ENCODE measurements around the gene LRP1-AS.
A peak's percentile ranks its signal among the peaks of the same experiment; 100 is the strongest.

Gene LRP1-AS

DNA sequence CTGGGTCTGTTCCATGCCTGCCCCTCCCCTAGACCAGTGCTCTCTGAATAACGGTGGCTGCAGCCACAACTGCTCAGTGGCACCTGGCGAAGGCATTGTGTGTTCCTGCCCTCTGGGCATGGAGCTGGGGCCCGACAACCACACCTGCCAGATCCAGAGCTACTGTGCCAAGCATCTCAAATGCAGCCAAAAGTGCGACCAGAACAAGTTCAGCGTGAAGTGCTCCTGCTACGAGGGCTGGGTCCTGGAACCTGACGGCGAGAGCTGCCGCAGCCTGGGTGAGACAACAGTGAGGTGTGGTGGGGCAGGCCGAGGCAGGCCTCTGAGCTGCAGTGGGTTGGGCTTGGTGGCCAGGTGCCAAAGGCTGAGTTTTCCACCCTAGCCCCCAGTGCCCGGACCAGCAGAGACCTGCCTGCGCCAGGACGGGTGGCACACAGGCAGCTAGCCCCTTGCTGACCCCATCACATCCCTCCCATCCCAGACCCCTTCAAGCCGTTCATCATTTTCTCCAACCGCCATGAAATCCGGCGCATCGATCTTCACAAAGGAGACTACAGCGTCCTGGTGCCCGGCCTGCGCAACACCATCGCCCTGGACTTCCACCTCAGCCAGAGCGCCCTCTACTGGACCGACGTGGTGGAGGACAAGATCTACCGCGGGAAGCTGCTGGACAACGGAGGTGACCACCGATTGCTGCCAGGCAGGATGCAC, 28.2 kb upstream of the LRP1-AS start:
- Histone ChIP-seq H3K4me3 (no peak overlapping the region), H3K27ac (peak overlapping the region in 1 of 2 donors; percentile 65)
- DNase-seq (ENCODE audit: low spot score) = peak; percentile 86
- TF ChIP-seq CTCF (IDR thresholded peaks at IDR 0.05) = peak; percentile 81

DNA sequence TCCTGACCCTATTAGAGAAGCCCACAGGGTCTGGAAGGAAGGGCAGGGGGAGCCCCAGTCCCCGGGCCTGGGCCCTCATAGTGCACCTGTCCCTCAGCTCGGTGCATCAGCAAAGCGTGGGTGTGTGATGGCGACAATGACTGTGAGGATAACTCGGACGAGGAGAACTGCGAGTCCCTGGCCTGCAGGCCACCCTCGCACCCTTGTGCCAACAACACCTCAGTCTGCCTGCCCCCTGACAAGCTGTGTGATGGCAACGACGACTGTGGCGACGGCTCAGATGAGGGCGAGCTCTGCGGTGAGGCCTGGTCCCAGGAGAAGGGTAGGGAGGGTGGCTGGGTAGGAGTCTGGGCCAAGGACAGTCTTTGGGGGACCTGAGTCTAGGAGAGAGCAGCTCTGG, 26.3 kb upstream of the LRP1-AS start:
- no peak overlapping the region for H3K4me3 ChIP-seq
- DNase-seq (ENCODE audit: low spot score) = no peak
- H3K27ac ChIP-seq = no peak overlapping the region
- TF ChIP-seq CTCF (IDR thresholded peaks at IDR 0.05) = no peak

GRCh38 chr12:57173089-57173488, 25.7 kb upstream of the LRP1-AS start:
- peak overlapping the region in 1 of 2 donors; percentile 48 for H3K27ac ChIP-seq
- H3K4me3 ChIP-seq = no peak overlapping the region
- TF ChIP-seq CTCF (IDR thresholded peaks at IDR 0.05) = peak; percentile 52
- no peak for DNase-seq (ENCODE audit: low spot score)

DNA sequence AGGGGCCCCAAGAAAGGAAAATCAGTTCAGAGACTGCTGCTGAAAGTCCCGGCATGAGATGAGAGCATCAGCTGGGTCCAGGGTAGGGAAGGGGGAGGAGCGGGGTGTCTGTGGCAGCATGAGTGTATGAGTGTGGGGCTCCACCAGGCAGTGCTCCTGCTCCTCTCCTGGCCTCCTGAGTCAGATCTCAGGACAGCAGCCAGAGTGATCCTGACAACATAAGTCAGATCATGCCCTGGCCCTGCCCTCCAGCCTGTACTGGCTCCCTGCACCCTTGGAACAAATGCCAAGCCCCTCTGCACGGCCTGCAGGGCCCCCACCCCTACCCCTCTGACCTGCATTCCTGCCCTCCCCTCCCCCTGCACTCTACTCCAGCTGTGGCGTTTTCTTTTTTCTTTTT, 24.2 kb upstream of the LRP1-AS start:
- peak overlapping the region in 1 of 2 donors; percentile 38 for H3K27ac ChIP-seq
- no peak for TF ChIP-seq CTCF (IDR thresholded peaks at IDR 0.05)
- no peak overlapping the region for H3K4me3 ChIP-seq
- DNase-seq (ENCODE audit: low spot score) = no peak

DNA sequence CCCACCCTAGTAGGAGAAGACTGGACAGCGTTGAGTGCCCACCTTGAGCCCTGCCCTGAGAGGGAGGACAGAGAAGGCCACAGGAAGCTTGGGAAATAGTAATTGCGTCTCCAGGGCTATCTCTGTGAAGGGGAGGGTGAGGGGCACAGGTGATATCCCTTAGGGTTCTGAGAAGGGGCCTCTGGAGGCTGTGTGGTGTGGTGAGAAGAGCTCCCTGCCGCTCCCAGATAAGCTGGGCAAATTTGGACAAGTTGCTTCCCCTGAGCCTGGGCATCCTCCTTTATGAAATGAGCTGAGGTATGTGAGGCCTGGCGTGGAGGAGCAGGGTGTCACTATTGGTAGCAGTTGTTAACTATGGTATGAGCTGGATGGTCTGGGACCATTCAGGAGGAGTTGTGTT, 23.5 kb upstream of the LRP1-AS start:
- Histone ChIP-seq H3K4me3 (no peak overlapping the region), H3K27ac (peak overlapping the region in 1 of 2 donors; percentile 38)
- no peak for DNase-seq (ENCODE audit: low spot score)
- TF ChIP-seq CTCF (IDR thresholded peaks at IDR 0.05) = no peak

- Histone ChIP-seq H3K27ac (no peak overlapping the region), H3K4me3 (no peak overlapping the region)
- no peak for TF ChIP-seq CTCF (IDR thresholded peaks at IDR 0.05)
- no peak for DNase-seq (ENCODE audit: low spot score)
Observed at GRCh38 chr12:57170408-57170807, 23.0 kb upstream of the LRP1-AS start.

GRCh38 chr12:57169969-57170368, 22.6 kb upstream of the LRP1-AS start:
- no peak for TF ChIP-seq CTCF (IDR thresholded peaks at IDR 0.05)
- no peak overlapping the region for H3K27ac ChIP-seq
- no peak overlapping the region for H3K4me3 ChIP-seq
- DNase-seq (ENCODE audit: low spot score) = no peak

Measured in coronary artery (tissue), 2 donors.